Spleen (tissue), 11 donors: Measurements from ENCODE around the gene PALM. TPM values are rescaled to one million over a fixed set of nuclear protein-coding genes. Genes with fewer than 3 reads are reported as not detected.
A peak's percentile ranks its signal among the peaks of the same experiment; 100 is the strongest.

Experiments
- DNase-seq: peaks from one replicate; pipeline ENCODE4 v3.0.0-alpha.2; 2020
- H3K27ac ChIP-seq, 8 donors: fragments of 200-600 bp; sonication (generic) in 7 of 8; 1 replicate in 4 of 8; 2 replicates in 4 of 8; pipeline versions ENCODE4 v1.5.0 to v1.8.0; 2016 to 2021; ENCODE audit warnings: inconsistent platforms in 4 of 8, mild to moderate bottlenecking in 4 of 8, moderate library complexity in 1 of 8
- H3K27me3 ChIP-seq, 7 donors: fragments of 200-600 bp; sonication (generic) in 6 of 7; replicated peaks in 1 of 7; 1 replicate in 4 of 7; 2 replicates in 3 of 7; pipeline versions ENCODE4 v1.5.0 to v1.8.0; 2016 to 2021; ENCODE audit warnings: inconsistent platforms in 3 of 7, mild to moderate bottlenecking in 1 of 7
- H3K36me3 ChIP-seq, 6 donors: fragments of 200-600 bp; sonication (generic) in 5 of 6; 1 replicate in 4 of 6; 2 replicates in 2 of 6; pipeline versions ENCODE4 v1.5.0 to v1.8.0; 2016 to 2021; ENCODE audit warnings: inconsistent platforms in 2 of 6
- H3K4me1 ChIP-seq, 6 donors: fragments of 200-600 bp; sonication (generic) in 5 of 6; 1 replicate in 3 of 6; 2 replicates in 3 of 6; pipeline versions ENCODE4 v1.5.0 to v1.8.0; 2016 to 2021; ENCODE audit warnings: inconsistent platforms in 3 of 6
- H3K4me3 ChIP-seq, 8 donors: fragments of 200-600 bp; sonication (generic) in 7 of 8; 1 replicate in 4 of 8; 2 replicates in 4 of 8; pipeline versions ENCODE4 v1.5.0 to v1.8.0; 2016 to 2021; ENCODE audit warnings: inconsistent platforms in 4 of 8, mild to moderate bottlenecking in 4 of 8, moderate library complexity in 2 of 8
- H3K9me3 ChIP-seq, 8 donors: fragments of 200-600 bp; sonication (generic) in 7 of 8; 1 replicate in 4 of 8; 2 replicates in 4 of 8; pipeline versions ENCODE4 v1.5.0 to v1.8.0; 2016 to 2021; ENCODE audit warnings: inconsistent platforms in 4 of 8
- CTCF ChIP-seq, 11 experiments: fragments of 200-600 bp in 7 of 11; fragments of 450-650 bp in 4 of 11; sonication (generic) in 4 of 11; IDR thresholded peaks in 8 of 11; conservative IDR thresholded peaks in 3 of 11; 1 replicate in 7 of 11; 2 replicates in 4 of 11; pipeline versions ENCODE4 v1.4.0 to v1.8.0; 2016 to 2021; ENCODE audit warnings: antibody characterized with exemption in 11 of 11, inconsistent platforms in 4 of 11, mild to moderate bottlenecking in 1 of 11
- POLR2A ChIP-seq, 3 donors: fragments of 450-650 bp; IDR thresholded peaks; one replicate each; pipeline ENCODE4 v1.5.1; 2017; ENCODE audit warnings: antibody characterized with exemption in 3 of 3, mild to moderate bottlenecking in 1 of 3
- POLR2AphosphoS5 ChIP-seq, 3 donors: sonication (generic); formaldehyde crosslinking; IDR thresholded peaks; one replicate each; pipeline ENCODE4 v1.5.1; 2017; ENCODE audit warnings: antibody characterized with exemption in 3 of 3
- WGBS, 5 donors: extraction: QIAGEN DNeasy Blood & Tissue Kit in 3 of 5; methylation state at CpG; one replicate each; pipeline versions ENCODE4 v1.1.5 to v1.1.7; 2013 to 2018; 5-methylcytosine and 5-hydroxymethylcytosine counted together
- intact Hi-C: fragments of 100-400 bp; cut with DNase I; formaldehyde crosslinking; loops from one replicate; pipeline ENCODE4 v1.15.0; 2023; ENCODE audit warnings: low total_unique reads
- polyA plus RNA-seq, 3 donors: library from polyadenylated mRNA; stranded (reverse); fragments of 200-250 nt; gene quantifications; one replicate each; pipeline ENCODE4 v1.2.1, GENCODE V29; 2013
- total RNA-seq, 7 donors: library from RNA; depleted of rRNA in 3 of 7; stranded (reverse); fragments of >200 nt in 3 of 7; fragmentation: NEBNext Ultra II Directional in 4 of 7; extraction: Animal tissue kit (Norgen Biotek cat#: 25700) in 4 of 7; gene quantifications; one replicate each; pipeline versions ENCODE4 v1.1.0 to v1.2.1, GENCODE V29; 2016 to 2021
- donor health status: healthy with polysubstance abuse.
- donor health status: DM: no; HTN: no; CAD: no; lungs with moderate emphysema.
- donor health status: DM: no; HTN: no; CAD: no.
- donor health status: Bipolar disorder and iron deficiency.
- donor health status: healthy.
- donor health status: DM: no; HTN: no; CAD: no.
- donor health status: DM: yes; HTN: yes; CAD: no.

PALM gene
- total and polyA plus RNA-seq, 10 donors, result 6.0 to 80.1 (median 27.0) TPM

GRCh38 chr19:782185-782877, 73.6 kb downstream of the PALM start:
- peak in 1 of 3 donors; percentile 13 for TF ChIP-seq POLR2AphosphoS5 (IDR thresholded peaks at IDR 0.05)
- no peak for TF ChIP-seq POLR2A (IDR thresholded peaks at IDR 0.05)
- no peak for TF ChIP-seq CTCF (IDR thresholded peaks at IDR 0.05 in 8 of 11, conservative IDR thresholded peaks at IDR 0.05 in 3 of 11)
- Histone ChIP-seq H3K27me3 (peaks cover 0 to 8% (median 0%) of the 10 kb centered on the region in 7 donors), H3K36me3 (no peaks in the 10 kb centered on the region), H3K4me3 (peak overlapping the region in 2 of 8 donors; percentile 3 to 21), H3K27ac (peak overlapping the region; percentile 13 to 68 (median 57)), H3K9me3 (no peaks in the 10 kb centered on the region), H3K4me1 (peaks cover 0 to 36% (median 19%) of the 10 kb centered on the region in 6 donors)
- DNase-seq, result no peak
- WGBS, 5 donors, result 44 to 76% (median 68%) methylated on average over 27 to 29 of the region's 29 CpGs
- intact Hi-C loops, result loop anchor here (10.0 kb wide), 2 partner anchors 142 to 202 kb away; partner anchors contain the start of genes ARID3A and WDR18

GRCh38 chr19:782878-783668, 74.3 kb downstream of the PALM start:
- Histone ChIP-seq H3K27ac (peak overlapping the region in 7 of 8 donors; percentile 27 to 68 (median 63)), H3K4me1 (peaks cover 0 to 43% (median 22%) of the 10 kb centered on the region in 6 donors), H3K36me3 (no peaks in the 10 kb centered on the region), H3K27me3 (peaks cover 0 to 8% (median 0%) of the 10 kb centered on the region in 7 donors), H3K9me3 (no peaks in the 10 kb centered on the region), H3K4me3 (peak overlapping the region in 1 of 8 donors; percentile 10)
- TF ChIP-seq POLR2AphosphoS5 (IDR thresholded peaks at IDR 0.05) (peak in 1 of 3 donors; percentile 53), CTCF (IDR thresholded peaks at IDR 0.05 in 8 of 11, conservative IDR thresholded peaks at IDR 0.05 in 3 of 11) (no peak), POLR2A (IDR thresholded peaks at IDR 0.05) (no peak)
- 54 to 67% (median 58%) methylated on average over 30 of the region's 30 CpGs for WGBS, 5 donors
- intact Hi-C loops, result loop anchor here (10.0 kb wide), 2 partner anchors 142 to 202 kb away; partner anchors contain the start of genes ARID3A and WDR18
- DNase-seq, result no peak

- no peak for TF ChIP-seq POLR2A (IDR thresholded peaks at IDR 0.05)
- no peak for TF ChIP-seq CTCF (IDR thresholded peaks at IDR 0.05 in 8 of 11, conservative IDR thresholded peaks at IDR 0.05 in 3 of 11)
- TF ChIP-seq POLR2AphosphoS5 (IDR thresholded peaks at IDR 0.05), result no peak
- no peaks in the 10 kb centered on the region for H3K9me3 ChIP-seq
- peaks cover 1 to 53% (median 35%) of the 10 kb centered on the region in 6 donors for H3K4me1 ChIP-seq
- 78 to 92% (median 84%) methylated on average over 13 of the region's 13 CpGs for WGBS, 5 donors
- no peak overlapping the region for H3K4me3 ChIP-seq
- DNase-seq, result no peak
- H3K36me3 ChIP-seq, result no peaks in the 10 kb centered on the region
- H3K27ac ChIP-seq, result peak overlapping the region in 2 of 8 donors; percentile 22 to 68
- H3K27me3 ChIP-seq, result peaks cover 0 to 8% (median 0%) of the 10 kb centered on the region in 7 donors
- intact Hi-C loops, result loop anchor here (10.0 kb wide), 2 partner anchors 140 to 200 kb away; partner anchors contain the start of genes ARID3A and WDR18
Observed at GRCh38 chr19:784541-784940, 75.8 kb downstream of the PALM start.
